ENCODE measurements around the gene CDKAL1.

CDKAL1 gene

GRCh38 chr6:20841806-20842205, 307.5 kb downstream of the CDKAL1 start:
- no peak for TF ChIP-seq CTCF (IDR thresholded peaks at IDR 0.05; ENCODE audit: poor library complexity, severe bottlenecking)
- Histone ChIP-seq H3K27ac (ENCODE audit: poor library complexity, severe bottlenecking) (no peak overlapping the region), H3K4me1 (ENCODE audit: insufficient read depth, poor library complexity, severe bottlenecking) (no peaks in the 10 kb centered on the region), H3K36me3 (ENCODE audit: low read depth) (no peaks in the 10 kb centered on the region), H3K4me3 (ENCODE audit: severe bottlenecking) (no peak overlapping the region), H3K27me3 (ENCODE audit: insufficient read depth, poor library complexity, severe bottlenecking) (no peaks in the 10 kb centered on the region), H3K9me3 (ENCODE audit: severe bottlenecking) (no peaks in the 10 kb centered on the region)
- ATAC-seq (ENCODE audit: low read depth) (no peak), DNase-seq (ENCODE audit: low spot score) (no peak)

GRCh38 chr6:20845592-20845991, 311.3 kb downstream of the CDKAL1 start:
- ATAC-seq (ENCODE audit: low read depth) (no peak), DNase-seq (ENCODE audit: low spot score) (no peak)
- H3K27me3 ChIP-seq (ENCODE audit: insufficient read depth, poor library complexity, severe bottlenecking), result no peaks in the 10 kb centered on the region
- no peak overlapping the region for H3K27ac ChIP-seq (ENCODE audit: poor library complexity, severe bottlenecking)
- H3K36me3 ChIP-seq (ENCODE audit: low read depth), result no peaks in the 10 kb centered on the region
- H3K4me3 ChIP-seq (ENCODE audit: severe bottlenecking), result no peak overlapping the region
- H3K9me3 ChIP-seq (ENCODE audit: severe bottlenecking), result no peaks in the 10 kb centered on the region
- TF ChIP-seq CTCF (IDR thresholded peaks at IDR 0.05; ENCODE audit: poor library complexity, severe bottlenecking), result no peak
- H3K4me1 ChIP-seq (ENCODE audit: insufficient read depth, poor library complexity, severe bottlenecking), result no peaks in the 10 kb centered on the region

- H3K27me3 ChIP-seq (ENCODE audit: insufficient read depth, poor library complexity, severe bottlenecking), result no peaks in the 10 kb centered on the region
- DNase-seq (ENCODE audit: low spot score), result no peak
- H3K4me1 ChIP-seq (ENCODE audit: insufficient read depth, poor library complexity, severe bottlenecking), result no peaks in the 10 kb centered on the region
- no peak overlapping the region for H3K4me3 ChIP-seq (ENCODE audit: severe bottlenecking)
- TF ChIP-seq CTCF (IDR thresholded peaks at IDR 0.05; ENCODE audit: poor library complexity, severe bottlenecking), result no peak
- no peaks in the 10 kb centered on the region for H3K9me3 ChIP-seq (ENCODE audit: severe bottlenecking)
- no peak overlapping the region for H3K27ac ChIP-seq (ENCODE audit: poor library complexity, severe bottlenecking)
- no peaks in the 10 kb centered on the region for H3K36me3 ChIP-seq (ENCODE audit: low read depth)
- ATAC-seq (ENCODE audit: low read depth), result no peak; the same call in 2 of the 3 replicates
Observed at GRCh38 chr6:20846602-20847028, 312.4 kb downstream of the CDKAL1 start.

GRCh38 chr6:20847904-20848303, 313.6 kb downstream of the CDKAL1 start:
- no peaks in the 10 kb centered on the region for H3K36me3 ChIP-seq (ENCODE audit: low read depth)
- H3K9me3 ChIP-seq (ENCODE audit: severe bottlenecking), result no peaks in the 10 kb centered on the region
- H3K4me3 ChIP-seq (ENCODE audit: severe bottlenecking), result no peak overlapping the region
- no peak for TF ChIP-seq CTCF (IDR thresholded peaks at IDR 0.05; ENCODE audit: poor library complexity, severe bottlenecking)
- H3K27me3 ChIP-seq (ENCODE audit: insufficient read depth, poor library complexity, severe bottlenecking), result no peaks in the 10 kb centered on the region
- ATAC-seq (ENCODE audit: low read depth), result no peak
- H3K4me1 ChIP-seq (ENCODE audit: insufficient read depth, poor library complexity, severe bottlenecking), result no peaks in the 10 kb centered on the region
- no peak for DNase-seq (ENCODE audit: low spot score)
- H3K27ac ChIP-seq (ENCODE audit: poor library complexity, severe bottlenecking), result no peak overlapping the region

- H3K36me3 ChIP-seq (ENCODE audit: low read depth), result no peaks in the 10 kb centered on the region
- DNase-seq (ENCODE audit: low spot score) (no peak), ATAC-seq (ENCODE audit: low read depth) (no peak)
- TF ChIP-seq CTCF (IDR thresholded peaks at IDR 0.05; ENCODE audit: poor library complexity, severe bottlenecking), result no peak
- no peak overlapping the region for H3K27ac ChIP-seq (ENCODE audit: poor library complexity, severe bottlenecking)
- H3K4me1 ChIP-seq (ENCODE audit: insufficient read depth, poor library complexity, severe bottlenecking), result no peaks in the 10 kb centered on the region
- H3K4me3 ChIP-seq (ENCODE audit: severe bottlenecking), result no peak overlapping the region
- H3K9me3 ChIP-seq (ENCODE audit: severe bottlenecking), result no peaks in the 10 kb centered on the region
- H3K27me3 ChIP-seq (ENCODE audit: insufficient read depth, poor library complexity, severe bottlenecking), result no peaks in the 10 kb centered on the region
Observed at GRCh38 chr6:20850686-20851416, 316.6 kb downstream of the CDKAL1 start.
